Smooth muscle cell (in vitro differentiated cells): ENCODE data around the gene KRT10. TPM values are rescaled to one million over a fixed set of nuclear protein-coding genes. Genes with fewer than 3 reads are reported as not detected.

ENCODE experiments used
- DNase-seq: peaks from one replicate; lab custom pipeline; 2025; ENCODE audit not compliant: unreplicated experiment; lab: John Stamatoyannopoulos, UW
- H2AFZ ChIP-seq: fragments of 200-600 bp; sonication (generic); 2 replicates; pipeline ENCODE4 v1.6.0; 2016; ENCODE audit warnings: antibody characterized with exemption, low read depth, mild to moderate bottlenecking
- H3F3A ChIP-seq: fragments of 200-600 bp; sonication (generic); 2 replicates; pipeline ENCODE4 v1.6.0; 2017; ENCODE audit warnings: antibody characterized with exemption, low read depth
- H3K27ac ChIP-seq: fragments of 200-600 bp; sonication (generic); 2 replicates; pipeline ENCODE4 v1.5.1; 2016; ENCODE audit warnings: low read depth, mild to moderate bottlenecking
- H3K27me3 ChIP-seq: fragments of 200-600 bp; sonication (generic); 2 replicates; pipeline ENCODE4 v1.6.1; 2016; ENCODE audit warnings: low read depth, mild to moderate bottlenecking
- H3K36me3 ChIP-seq: fragments of 200-600 bp; sonication (generic); 2 replicates; pipeline ENCODE4 v1.5.1; 2016; ENCODE audit warnings: low read depth
- H3K4me1 ChIP-seq: fragments of 200-600 bp; sonication (generic); 2 replicates; pipeline ENCODE4 v1.5.1; 2016; ENCODE audit warnings: low read depth
- H3K4me2 ChIP-seq: fragments of 200-600 bp; sonication (generic); 2 replicates; pipeline ENCODE4 v1.6.0; 2016; ENCODE audit warnings: mild to moderate bottlenecking
- H3K4me3 ChIP-seq: fragments of 200-600 bp; sonication (generic); 2 replicates; pipeline ENCODE4 v1.5.1; 2016; ENCODE audit warnings: mild to moderate bottlenecking
- H3K79me2 ChIP-seq: fragments of 200-600 bp; sonication (generic); 2 replicates; pipeline ENCODE4 v1.6.0; 2016; ENCODE audit warnings: low read depth, mild to moderate bottlenecking
- H3K9ac ChIP-seq: fragments of 200-600 bp; sonication (generic); 2 replicates; pipeline ENCODE4 v1.6.0; 2016; ENCODE audit warnings: low read depth
- H3K9me3 ChIP-seq: fragments of 200-600 bp; sonication (generic); replicated peaks from 2 replicates; pipeline ENCODE4 v1.5.1; 2016; ENCODE audit warnings: low read depth
- H4K20me1 ChIP-seq: fragments of 200-600 bp; sonication (generic); 2 replicates; pipeline ENCODE4 v1.6.0; 2016; ENCODE audit warnings: low read depth
- WGBS: methylation state at CpG from one replicate; pipeline ENCODE4 v1.1.7; 2016; ENCODE audit warnings: low lambda C conversion rate; 5-methylcytosine and 5-hydroxymethylcytosine counted together
- polyA plus RNA-seq: library from polyadenylated mRNA; unstranded; fragments of >200 nt; fragmentation: Nextera tagmentation; extraction: Ambion mirVana; gene quantifications from 2 replicates; pipeline ENCODE4 v1.2.1, GENCODE V29; 2016
- total RNA-seq: library from RNA; depleted of rRNA; stranded (reverse); fragments of >200 nt; gene quantifications from 2 replicates; pipeline ENCODE4 v1.2.3, GENCODE V29; 2014
- TF ChIP-seq, protein P1 (sequence below): fragments of 200-600 bp; sonication (generic); IDR thresholded peaks from 2 replicates; pipeline ENCODE4 v1.5.1; 2017; ENCODE audit warnings: borderline replicate concordance, mild to moderate bottlenecking, antibody characterized with exemption; ENCODE audit not compliant: insufficient read depth, poor library complexity, severe bottlenecking

Gene KRT10
- total and polyA plus RNA-seq, 2 experiments from 2014 or later = 48.0 to 189 TPM

GRCh38 chr17:40849723-40850122 is 27.3 kb upstream of the KRT10 start:
- Histone ChIP-seq H3F3A (no peaks in the 10 kb centered on the region), H3K9me3 (no peaks in the 10 kb centered on the region), H2AFZ (no peak overlapping the region), H3K4me2 (no peak overlapping the region), H3K27me3 (peaks cover 33% of the 10 kb centered on the region), H3K4me3 (no peak overlapping the region), H3K4me1 (no peaks in the 10 kb centered on the region), H3K9ac (no peak overlapping the region), H3K27ac (no peak overlapping the region), H3K79me2 (no peaks in the 10 kb centered on the region), H4K20me1 (no peaks in the 10 kb centered on the region), H3K36me3 (no peaks in the 10 kb centered on the region)
- 87% methylated on average over 4 of the region's 4 CpGs for WGBS
- TF ChIP-seq, protein P1, sequence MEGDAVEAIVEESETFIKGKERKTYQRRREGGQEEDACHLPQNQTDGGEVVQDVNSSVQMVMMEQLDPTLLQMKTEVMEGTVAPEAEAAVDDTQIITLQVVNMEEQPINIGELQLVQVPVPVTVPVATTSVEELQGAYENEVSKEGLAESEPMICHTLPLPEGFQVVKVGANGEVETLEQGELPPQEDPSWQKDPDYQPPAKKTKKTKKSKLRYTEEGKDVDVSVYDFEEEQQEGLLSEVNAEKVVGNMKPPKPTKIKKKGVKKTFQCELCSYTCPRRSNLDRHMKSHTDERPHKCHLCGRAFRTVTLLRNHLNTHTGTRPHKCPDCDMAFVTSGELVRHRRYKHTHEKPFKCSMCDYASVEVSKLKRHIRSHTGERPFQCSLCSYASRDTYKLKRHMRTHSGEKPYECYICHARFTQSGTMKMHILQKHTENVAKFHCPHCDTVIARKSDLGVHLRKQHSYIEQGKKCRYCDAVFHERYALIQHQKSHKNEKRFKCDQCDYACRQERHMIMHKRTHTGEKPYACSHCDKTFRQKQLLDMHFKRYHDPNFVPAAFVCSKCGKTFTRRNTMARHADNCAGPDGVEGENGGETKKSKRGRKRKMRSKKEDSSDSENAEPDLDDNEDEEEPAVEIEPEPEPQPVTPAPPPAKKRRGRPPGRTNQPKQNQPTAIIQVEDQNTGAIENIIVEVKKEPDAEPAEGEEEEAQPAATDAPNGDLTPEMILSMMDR = no peak
- no peak for DNase-seq

DNA sequence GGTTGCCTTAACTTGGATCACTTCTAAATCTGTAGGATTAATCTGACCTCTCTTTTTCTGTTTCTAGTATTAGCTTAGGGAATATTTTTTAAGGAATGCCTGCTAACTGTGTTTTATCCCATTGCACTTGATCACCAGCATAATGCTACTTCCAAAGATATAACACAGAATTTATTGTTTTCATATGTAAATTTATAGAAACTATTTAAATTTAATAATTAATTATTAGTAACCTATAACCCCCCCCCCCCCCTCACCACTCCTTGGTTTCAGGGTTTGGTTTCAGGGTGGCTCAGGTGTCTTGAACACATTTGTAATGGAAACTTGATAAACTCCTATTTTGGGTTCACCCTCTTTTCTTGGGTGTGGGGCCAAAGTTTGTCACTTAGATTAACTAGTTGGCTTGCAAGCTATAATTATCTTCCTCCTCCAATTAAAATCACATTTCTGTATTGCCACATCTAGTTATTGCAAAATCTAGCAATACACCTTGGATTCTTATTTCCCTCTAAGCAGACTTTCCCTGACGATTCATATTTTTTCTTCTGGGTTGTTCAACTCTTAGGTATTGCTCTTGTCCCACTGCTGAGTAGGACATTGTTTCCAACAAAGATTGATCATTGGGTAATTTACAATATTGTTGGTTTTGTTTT is 26.3 kb upstream of the KRT10 start:
- Histone ChIP-seq H3K36me3 (no peaks in the 10 kb centered on the region), H3K79me2 (no peaks in the 10 kb centered on the region), H3K4me1 (no peaks in the 10 kb centered on the region), H3F3A (no peaks in the 10 kb centered on the region), H3K27me3 (peaks cover 42% of the 10 kb centered on the region), H4K20me1 (no peaks in the 10 kb centered on the region), H2AFZ (no peak overlapping the region), H3K27ac (no peak overlapping the region), H3K9me3 (no peaks in the 10 kb centered on the region), H3K4me2 (no peak overlapping the region), H3K4me3 (no peak overlapping the region), H3K9ac (no peak overlapping the region)
- 79% methylated on average over 1 of the region's 1 CpG for WGBS
- no peak for DNase-seq
- TF ChIP-seq, protein P1 = no peak

DNA sequence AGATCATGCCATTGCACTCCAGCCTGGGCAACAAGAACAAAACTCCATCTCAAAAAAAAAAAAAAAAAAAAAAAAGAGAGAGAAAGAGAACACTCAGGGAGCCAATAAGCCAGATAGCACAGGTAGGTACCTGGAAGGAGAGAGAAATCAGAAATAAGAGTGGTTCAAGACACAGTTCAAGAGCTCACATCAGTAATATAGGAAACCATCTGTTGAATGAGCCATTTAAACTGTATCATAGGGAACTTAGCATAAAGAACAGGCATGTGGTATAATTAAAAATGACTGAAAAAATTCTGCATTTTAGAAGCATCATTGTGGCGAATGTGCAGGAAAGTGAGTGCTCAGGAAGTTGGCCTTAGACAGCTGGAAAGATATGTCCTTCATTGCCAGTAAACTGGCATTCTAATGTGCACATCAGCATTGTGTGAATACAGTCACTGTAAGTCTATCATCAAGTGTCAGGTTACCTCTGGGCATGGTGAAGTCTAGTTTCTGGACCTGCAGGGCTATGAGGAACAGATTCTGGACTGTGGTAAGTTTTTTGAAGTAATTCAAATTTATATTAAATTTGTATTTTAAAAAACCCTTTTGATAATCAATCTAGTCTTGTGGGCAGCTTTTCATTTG is 24.2 kb upstream of the KRT10 start:
- Histone ChIP-seq H3K9ac (no peak overlapping the region), H3K4me1 (no peaks in the 10 kb centered on the region), H3K4me3 (no peak overlapping the region), H2AFZ (no peak overlapping the region), H4K20me1 (no peaks in the 10 kb centered on the region), H3K36me3 (no peaks in the 10 kb centered on the region), H3K27me3 (peaks cover 61% of the 10 kb centered on the region), H3K79me2 (no peaks in the 10 kb centered on the region), H3K9me3 (no peaks in the 10 kb centered on the region), H3K27ac (no peak overlapping the region), H3K4me2 (no peak overlapping the region), H3F3A (no peaks in the 10 kb centered on the region)
- WGBS = 91% methylated on average over 1 of the region's 1 CpG
- no peak for DNase-seq
- TF ChIP-seq, protein P1 = no peak

- Histone ChIP-seq H3K9ac (no peak overlapping the region), H3K36me3 (no peaks in the 10 kb centered on the region), H2AFZ (no peak overlapping the region), H3K4me1 (no peaks in the 10 kb centered on the region), H3K79me2 (no peaks in the 10 kb centered on the region), H3K27ac (no peak overlapping the region), H4K20me1 (no peaks in the 10 kb centered on the region), H3K27me3 (peaks cover 71% of the 10 kb centered on the region), H3K4me3 (no peak overlapping the region), H3K4me2 (no peak overlapping the region), H3K9me3 (no peaks in the 10 kb centered on the region), H3F3A (no peaks in the 10 kb centered on the region)
- 92% methylated on average over 4 of the region's 4 CpGs for WGBS
- DNase-seq = no peak
- TF ChIP-seq, protein P1 = no peak
Measured at GRCh38 chr17:40844671-40845107, 22.3 kb upstream of the KRT10 start.
